Central memory CD8-positive, alpha-beta T cell (primary cell): ENCODE measurements around the gene EID2.

Experiments used
- ATAC-seq: fragments of 150-1000 bp; cut with Tn5 transposase; replicated peaks from 2 replicates; pipeline ENCODE4 v1.10.0; 2022; ENCODE audit warnings: mild to moderate bottlenecking, moderate FRiP score, moderate number of reproducible peaks; ENCODE audit not compliant: poor library complexity, severe bottlenecking; ENCODE audit errors: extremely low read depth
- DNase-seq, 2 donors: peaks; one replicate each; pipeline ENCODE4 v3.0.0; 2021; ENCODE audit warnings: low spot score in 2 of 2
- H3K27ac Mint-ChIP-seq: one replicate; pipeline ENCODE4 v1.8.0; 2022; ENCODE audit warnings: low read depth, mild to moderate bottlenecking, moderate library complexity, mixed read lengths
- H3K27me3 Mint-ChIP-seq: one replicate; pipeline ENCODE4 v1.8.0; 2022; ENCODE audit warnings: mixed read lengths
- H3K36me3 Mint-ChIP-seq: one replicate; pipeline ENCODE4 v1.8.0; 2022; ENCODE audit warnings: mild to moderate bottlenecking, moderate library complexity, mixed read lengths; ENCODE audit not compliant: insufficient read depth
- H3K4me1 Mint-ChIP-seq: one replicate; pipeline ENCODE4 v1.8.0; 2022; ENCODE audit warnings: mixed read lengths
- H3K4me3 Mint-ChIP-seq: one replicate; pipeline ENCODE4 v1.8.0; 2022; ENCODE audit warnings: mild to moderate bottlenecking, moderate library complexity, mixed read lengths
- H3K9me3 Mint-ChIP-seq: one replicate; pipeline ENCODE4 v1.8.0; 2022; ENCODE audit warnings: mixed read lengths

The EID2 gene

DNA sequence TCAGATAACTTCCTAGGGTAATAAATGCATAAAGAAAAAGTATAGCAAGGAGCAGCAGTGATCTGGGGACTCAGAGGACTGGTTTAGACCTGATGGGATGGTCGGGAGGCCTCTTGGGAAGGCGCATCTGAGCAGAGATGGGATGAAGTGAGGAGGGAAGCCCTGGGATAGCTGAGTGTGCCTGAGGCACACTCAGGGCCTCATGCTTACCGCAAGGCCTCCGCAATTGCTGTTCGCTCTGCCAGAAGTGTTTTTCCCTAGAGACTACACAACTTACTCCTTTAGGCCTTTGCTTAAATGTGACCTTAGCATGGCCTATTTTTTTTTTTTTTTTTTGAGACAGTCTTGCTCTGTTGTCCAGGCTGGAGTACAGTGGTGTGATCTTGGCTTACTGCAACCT, 45.3 kb downstream of the EID2 start:
- Mint-ChIP-seq H3K4me3 (no peak overlapping the region), H3K27me3 (peaks cover 41% of the 10 kb centered on the region), H3K27ac (no peak overlapping the region), H3K9me3 (no peaks in the 10 kb centered on the region), H3K4me1 (peaks cover 16% of the 10 kb centered on the region), H3K36me3 (peaks cover 17% of the 10 kb centered on the region)
- ATAC-seq (no peak), DNase-seq (no peak)

DNA sequence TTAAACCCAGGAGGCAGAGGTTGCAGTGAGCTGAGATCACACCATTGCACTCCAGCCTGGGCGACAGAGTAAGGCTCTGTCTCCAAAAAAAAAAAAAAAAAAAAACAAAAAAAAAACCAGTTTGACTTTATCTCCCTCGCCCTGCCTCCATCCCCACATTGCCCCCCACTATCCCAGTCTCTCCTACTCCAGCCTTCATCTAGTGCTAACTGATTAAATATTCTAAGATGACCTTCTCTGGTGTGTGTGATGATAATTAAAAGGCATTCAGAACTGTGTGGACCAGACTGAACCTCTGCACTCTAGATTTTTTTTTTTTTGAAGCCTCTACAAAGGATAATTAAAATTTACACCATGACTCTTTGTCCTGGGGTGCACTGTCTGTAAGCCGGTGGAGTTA, 47.2 kb downstream of the EID2 start:
- Mint-ChIP-seq H3K27ac (no peak overlapping the region), H3K4me1 (peaks cover 1% of the 10 kb centered on the region), H3K36me3 (peaks cover 27% of the 10 kb centered on the region), H3K4me3 (no peak overlapping the region), H3K9me3 (no peaks in the 10 kb centered on the region), H3K27me3 (peaks cover 22% of the 10 kb centered on the region)
- ATAC-seq (no peak), DNase-seq (no peak)

DNA sequence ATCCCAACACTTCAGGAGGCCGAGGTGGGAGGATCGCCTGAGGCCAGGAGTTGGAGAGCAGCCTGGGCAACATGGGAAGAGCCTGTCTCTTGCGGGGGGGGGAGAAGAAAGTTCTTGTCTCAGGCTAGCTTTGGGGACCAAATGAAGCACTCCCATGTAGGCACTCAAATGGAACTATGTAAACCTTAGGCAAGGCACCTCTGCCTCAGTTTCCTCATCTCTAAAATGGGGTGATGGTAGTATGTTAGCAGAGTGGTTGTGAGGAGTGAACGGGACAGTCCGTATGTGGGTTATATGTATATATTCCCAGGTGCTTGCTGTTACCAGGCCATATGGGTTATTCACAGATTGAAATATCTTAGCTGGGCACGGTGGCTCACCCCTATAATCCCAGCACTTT, 47.7 kb downstream of the EID2 start:
- Mint-ChIP-seq H3K27me3 (peaks cover 16% of the 10 kb centered on the region), H3K36me3 (peaks cover 29% of the 10 kb centered on the region), H3K4me3 (no peak overlapping the region), H3K4me1 (no peaks in the 10 kb centered on the region), H3K27ac (no peak overlapping the region), H3K9me3 (no peaks in the 10 kb centered on the region)
- no peak for DNase-seq
- no peak for ATAC-seq

DNA sequence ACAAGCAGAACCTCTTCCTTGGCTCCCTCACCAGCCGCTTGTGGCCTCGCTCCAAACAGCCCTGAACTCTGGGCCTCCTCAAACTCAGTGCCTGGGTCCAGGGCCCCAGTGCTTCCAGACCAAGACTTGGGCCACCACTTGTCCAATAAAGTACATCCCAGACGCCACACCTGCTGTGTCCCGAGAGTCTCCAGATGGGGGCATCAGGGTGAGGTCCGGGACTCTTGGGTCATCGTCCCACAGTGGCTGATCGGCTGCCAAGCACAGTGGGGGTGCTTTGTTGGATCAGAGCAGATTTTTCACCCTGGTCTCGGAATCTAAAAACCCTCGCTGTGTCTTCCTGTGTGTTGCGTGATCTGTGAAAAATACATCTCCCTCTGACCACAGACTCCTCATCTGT, 50.2 kb downstream of the EID2 start:
- H3K4me3 Mint-ChIP-seq = no peak overlapping the region
- no peak for DNase-seq
- H3K27me3 Mint-ChIP-seq = no peaks in the 10 kb centered on the region
- peaks cover 7% of the 10 kb centered on the region for H3K4me1 Mint-ChIP-seq
- H3K27ac Mint-ChIP-seq = no peak overlapping the region
- H3K9me3 Mint-ChIP-seq = no peaks in the 10 kb centered on the region
- ATAC-seq = no peak
- H3K36me3 Mint-ChIP-seq = peaks cover 35% of the 10 kb centered on the region
